NCI-H2196 treated with DMSO at 0.1 percent for 48 hours (cell line): ENCODE results near the gene EXTL1.
"Not testable (repeated sequence)": the region's sequence is repeated elsewhere in the genome, so short reads cannot be mapped to it uniquely, and the experiment has no call there.

ENCODE experiments used
- DNase-seq: peaks from one replicate; lab custom pipeline; 2025; ENCODE audit not compliant: unreplicated experiment; lab: John Stamatoyannopoulos, UW

EXTL1 gene, protein sequence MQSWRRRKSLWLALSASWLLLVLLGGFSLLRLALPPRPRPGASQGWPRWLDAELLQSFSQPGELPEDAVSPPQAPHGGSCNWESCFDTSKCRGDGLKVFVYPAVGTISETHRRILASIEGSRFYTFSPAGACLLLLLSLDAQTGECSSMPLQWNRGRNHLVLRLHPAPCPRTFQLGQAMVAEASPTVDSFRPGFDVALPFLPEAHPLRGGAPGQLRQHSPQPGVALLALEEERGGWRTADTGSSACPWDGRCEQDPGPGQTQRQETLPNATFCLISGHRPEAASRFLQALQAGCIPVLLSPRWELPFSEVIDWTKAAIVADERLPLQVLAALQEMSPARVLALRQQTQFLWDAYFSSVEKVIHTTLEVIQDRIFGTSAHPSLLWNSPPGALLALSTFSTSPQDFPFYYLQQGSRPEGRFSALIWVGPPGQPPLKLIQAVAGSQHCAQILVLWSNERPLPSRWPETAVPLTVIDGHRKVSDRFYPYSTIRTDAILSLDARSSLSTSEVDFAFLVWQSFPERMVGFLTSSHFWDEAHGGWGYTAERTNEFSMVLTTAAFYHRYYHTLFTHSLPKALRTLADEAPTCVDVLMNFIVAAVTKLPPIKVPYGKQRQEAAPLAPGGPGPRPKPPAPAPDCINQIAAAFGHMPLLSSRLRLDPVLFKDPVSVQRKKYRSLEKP

DNA sequence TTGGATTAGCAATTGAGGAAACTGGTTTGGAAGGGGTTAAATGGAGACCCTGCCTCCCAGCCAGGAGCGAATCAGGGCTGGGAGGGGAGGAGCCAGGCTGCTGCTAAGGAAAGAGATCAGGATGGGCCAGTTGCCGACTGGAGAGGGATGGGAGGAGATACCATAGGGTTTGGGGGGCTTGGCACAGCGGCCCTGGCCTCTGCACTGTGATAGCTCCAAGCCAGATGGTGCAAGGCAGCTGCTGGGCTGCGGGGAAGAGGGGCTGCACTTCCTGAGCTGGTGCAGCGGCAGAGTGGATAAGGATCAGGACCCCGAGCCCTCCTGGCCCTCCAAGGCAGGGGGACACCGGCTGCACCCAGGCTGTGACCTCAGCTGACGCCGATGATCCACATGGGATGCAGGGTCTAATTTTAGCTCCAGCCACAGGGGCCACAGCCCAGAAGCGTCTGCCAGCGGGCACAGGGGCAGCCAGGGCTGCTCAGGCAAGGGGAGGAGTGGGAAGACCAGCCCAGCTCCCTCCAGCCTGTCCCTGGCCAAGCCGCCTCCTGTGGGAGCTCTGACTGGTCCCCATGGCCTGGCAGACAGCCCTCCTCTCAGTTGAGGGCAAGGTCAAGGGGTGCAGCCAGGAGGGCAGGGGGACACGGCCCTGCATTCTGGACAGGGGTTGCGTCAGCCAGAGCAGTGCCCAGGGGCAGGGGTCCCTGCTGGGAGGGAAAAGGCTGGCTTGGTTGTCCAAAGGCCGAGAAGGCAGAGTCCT lies at the start of gene EXTL1:
Gene EXTL1, plus strand, starts transcription at position 129 of the 757 bp plus-strand sequence. CDS start 872 bp downstream, outside the sequence.
- no peak for DNase-seq

DNA sequence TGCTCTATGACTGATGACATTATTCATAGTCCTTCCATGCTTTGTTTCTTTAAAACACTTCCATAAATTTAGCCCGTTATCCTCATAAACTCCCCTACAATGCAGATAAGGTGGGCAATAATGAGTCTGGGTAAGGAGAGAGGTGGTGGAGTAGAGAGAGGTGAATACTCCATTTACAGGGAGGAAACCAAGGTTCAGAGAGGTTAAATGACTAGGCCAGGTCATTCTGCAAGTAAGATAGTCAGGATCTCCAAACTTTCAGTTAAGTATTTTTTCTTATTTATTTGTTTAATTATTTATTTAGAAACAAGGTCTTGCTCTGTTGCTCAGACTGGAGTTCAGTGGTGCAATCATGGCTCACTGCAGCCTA lies 49.8 kb upstream of the EXTL1 start:
- DNase-seq = no peak

DNA sequence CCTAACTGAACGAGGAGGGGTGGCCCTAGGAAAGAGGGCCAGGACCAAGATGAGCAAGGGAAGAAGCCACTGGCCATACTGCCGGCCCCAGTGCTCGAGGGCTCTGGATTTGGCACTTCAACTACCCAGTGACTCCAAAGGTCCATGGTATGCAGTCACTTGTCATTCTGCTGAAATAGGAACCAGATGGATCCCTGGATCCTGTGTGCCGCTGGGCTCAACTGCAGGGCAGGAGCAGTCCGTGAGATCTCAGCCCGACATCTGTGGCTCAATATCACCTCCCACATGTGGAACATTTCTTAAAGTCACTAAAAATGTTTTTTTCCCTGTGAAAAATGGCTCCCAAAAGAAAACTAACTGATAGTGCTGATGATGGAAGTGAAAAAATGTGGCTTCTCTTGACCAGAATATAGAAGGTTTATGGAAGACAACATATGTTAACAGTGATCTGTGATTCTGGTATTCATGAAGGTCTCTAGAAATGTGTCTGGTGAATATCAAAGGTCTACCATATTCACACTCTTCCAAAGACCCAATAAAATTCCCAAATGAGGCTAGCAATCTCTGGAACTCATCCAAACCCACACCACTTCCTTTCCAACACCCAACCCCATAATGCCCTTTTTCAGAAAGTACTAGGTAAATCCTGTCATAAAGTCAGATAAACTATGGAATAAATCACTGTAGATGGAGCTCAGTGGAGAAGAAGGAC lies 47.8 kb upstream of the EXTL1 start:
- no peak for DNase-seq

DNA sequence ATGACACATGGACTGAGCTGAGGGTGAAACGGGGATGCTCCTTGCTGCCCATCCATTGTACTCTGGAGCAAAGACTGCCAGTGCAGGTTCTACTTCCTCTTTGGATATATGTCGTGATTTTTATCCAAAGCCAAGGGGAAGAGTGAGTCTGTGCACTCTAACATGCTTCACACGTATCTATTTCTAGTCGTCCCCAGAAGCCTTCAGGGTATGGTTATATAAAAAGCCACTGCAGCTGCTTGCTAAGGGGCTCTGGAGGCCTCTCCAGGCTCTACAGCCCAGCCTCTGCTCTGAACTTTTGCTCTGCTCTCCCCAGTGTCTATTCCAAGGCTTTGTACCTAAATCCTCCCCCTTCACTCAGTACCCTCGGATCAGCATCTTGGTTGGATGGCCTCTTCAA lies 43.8 kb upstream of the EXTL1 start:
- DNase-seq = no peak

DNA sequence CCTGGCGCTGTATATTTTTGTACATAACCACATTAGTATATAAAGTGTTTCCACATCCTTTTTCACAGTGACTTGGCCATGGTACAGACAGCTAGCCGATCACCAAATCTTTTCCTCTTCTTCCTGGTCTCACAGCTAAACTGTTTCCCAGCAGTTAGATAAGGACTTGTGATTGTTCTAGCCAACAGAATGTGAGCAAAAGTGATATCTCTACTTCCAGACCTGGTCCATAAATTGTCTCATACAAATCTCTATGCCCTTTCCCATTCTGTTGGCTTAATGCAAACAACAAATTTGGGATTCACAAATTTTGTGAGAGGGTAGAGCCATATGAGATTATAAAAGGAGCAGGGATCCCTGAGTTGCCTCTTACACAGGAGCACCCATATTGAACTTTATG lies 43.2 kb upstream of the EXTL1 start:
- DNase-seq = no peak

DNA sequence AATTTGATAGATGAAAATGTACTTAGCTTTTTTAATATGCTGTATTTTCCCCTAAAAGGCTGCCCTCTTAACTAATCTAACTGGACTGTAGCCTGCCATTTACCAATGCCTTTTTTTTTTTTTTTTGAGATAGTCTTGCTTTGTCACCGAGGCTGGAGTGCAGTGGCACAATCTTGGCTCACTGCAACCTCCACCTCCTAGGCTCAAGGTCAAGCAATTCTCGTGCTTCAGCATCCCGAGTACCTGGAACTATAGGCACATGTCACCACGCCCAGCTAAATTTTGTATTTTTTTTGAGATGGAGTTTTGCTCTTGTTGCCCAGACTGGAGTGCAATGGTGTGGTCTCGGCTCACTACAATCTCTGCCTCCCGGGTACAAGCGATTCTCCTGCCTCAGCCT lies 42.4 kb upstream of the EXTL1 start:
- DNase-seq = no peak

DNA sequence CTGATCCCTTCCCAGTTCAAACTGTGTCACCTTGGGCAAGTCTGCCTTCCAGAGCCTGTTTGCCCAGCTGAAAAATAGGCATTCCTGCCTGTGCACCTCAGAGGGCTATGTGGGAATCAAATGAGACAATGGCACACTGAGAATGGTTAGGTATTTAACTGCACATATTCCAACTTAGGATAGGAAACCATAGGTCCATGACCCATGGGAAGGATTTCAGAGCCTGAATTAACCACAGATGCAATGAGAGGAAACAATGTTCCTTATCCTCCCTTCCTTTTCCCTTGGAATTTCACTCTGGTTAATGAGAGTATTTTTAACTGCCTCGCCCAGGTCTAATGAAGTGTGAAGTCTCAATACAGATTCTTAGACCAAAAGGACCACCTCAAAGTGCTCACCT lies 36.4 kb upstream of the EXTL1 start:
- DNase-seq = no peak

DNA sequence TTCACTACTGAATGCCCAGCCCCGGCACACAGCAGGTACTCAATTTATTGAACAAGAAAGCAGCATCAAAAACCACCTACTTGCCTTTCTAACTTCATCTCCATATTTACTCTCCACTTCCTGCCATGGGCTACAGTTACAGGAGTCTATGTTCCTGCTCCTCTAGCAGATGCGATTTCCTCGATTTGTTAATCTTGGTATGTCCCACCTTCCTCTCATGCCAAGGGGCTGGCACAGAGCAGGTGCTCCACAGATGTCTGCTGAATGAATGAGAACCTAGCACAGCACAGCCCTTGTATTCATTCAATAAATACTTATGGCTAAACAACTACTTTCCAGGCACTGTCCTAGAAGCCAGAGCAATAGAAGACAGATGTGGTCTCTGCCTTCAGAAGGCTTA lies 35.9 kb upstream of the EXTL1 start:
- DNase-seq = no peak

DNA sequence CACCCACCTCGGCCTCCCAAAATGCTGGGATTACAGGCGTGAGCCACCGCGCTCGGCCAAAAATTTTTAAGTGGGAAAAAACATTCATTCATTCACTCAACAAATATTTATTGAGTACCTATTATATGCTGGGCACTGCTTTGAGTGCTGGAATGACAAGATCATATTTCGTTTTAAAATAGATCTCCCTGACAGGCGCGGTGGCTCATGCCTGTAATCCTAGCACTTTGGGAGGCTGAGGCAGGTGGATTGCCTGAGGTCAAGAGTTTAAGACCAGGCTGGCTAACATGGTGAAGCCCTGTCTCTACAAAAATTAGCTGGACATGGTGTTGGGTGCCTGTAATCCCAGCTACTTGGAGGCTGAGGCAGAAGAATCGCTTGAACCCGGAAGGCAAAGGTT lies 34.8 kb upstream of the EXTL1 start:
- DNase-seq = not testable (repeated sequence)

DNA sequence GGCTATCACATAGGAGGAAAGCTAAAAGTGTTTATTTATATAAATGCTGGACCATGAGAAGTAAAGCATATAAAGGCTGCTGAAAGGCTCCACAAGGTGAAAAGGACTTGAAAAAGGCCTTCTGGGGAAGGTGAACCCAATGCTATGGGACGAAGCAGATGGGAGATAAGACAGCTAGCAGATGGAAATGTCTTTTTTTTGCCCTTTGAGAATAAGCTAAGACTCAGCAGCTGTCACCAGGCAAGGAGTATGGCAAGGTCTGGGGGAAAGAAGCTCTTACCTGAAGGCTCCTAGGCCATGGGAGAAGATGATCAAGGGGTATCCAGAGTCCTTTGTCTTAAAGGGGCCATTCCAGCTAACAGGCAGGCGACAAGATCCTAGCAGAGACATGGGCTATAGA lies 33.6 kb upstream of the EXTL1 start:
- no peak for DNase-seq

DNA sequence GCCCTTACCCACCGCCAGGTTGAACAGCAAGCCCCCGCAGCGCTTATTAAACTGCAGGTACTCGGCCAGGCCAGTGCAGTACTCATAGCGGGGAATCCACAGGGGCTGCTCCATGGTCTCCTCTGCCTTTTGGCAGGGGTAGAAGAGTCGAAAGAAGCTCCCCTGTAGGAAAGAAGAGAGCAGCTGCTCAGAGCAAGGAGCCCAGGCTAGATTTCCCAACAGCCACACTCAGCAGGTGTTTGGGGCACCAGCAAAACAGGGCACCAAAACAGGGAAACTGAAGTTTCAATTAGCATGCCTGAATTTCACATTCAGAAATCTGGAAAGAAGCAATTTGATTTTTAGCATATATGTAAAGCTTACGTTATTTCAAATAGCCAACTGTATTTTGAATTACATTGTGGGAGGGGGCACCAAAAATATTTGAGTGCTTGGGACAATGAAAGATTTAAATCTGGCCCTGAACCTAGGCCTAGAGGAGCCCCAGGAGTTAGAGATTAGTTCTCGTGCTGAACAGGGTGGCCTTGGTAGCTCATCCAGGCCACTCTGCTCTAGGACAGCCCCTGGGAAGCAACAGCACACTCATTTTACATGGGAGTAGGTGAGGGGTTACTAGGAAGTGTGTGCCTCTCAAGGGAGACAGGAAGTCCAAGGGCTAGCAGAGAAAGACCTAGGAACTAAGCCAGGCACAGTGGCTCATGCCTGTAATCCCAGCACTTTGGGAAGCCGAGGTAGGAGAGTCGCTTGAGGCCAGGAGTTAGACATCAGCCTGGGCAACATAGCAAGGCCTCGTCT lies 31.9 kb upstream of the EXTL1 start:
- no peak for DNase-seq

DNA sequence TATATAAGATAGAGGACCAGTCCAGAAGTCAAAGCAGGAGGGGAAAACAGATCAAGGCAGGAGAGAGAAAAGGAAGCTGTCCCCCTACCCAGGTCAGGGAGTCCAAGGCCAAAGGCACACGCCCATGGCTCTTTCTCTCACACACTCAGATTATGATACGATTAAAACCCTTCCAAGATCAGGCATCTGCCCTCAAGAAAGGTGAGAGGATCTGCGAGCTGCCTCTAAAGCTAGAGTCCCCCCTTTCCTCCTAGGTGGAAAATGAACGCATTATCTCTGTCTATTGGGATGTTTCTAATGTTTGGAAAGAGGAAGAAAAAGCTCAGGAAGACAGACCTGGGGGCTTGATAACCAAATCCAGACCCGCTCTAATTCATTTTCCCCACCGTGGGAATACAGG lies 31.3 kb upstream of the EXTL1 start:
- DNase-seq = no peak

DNA sequence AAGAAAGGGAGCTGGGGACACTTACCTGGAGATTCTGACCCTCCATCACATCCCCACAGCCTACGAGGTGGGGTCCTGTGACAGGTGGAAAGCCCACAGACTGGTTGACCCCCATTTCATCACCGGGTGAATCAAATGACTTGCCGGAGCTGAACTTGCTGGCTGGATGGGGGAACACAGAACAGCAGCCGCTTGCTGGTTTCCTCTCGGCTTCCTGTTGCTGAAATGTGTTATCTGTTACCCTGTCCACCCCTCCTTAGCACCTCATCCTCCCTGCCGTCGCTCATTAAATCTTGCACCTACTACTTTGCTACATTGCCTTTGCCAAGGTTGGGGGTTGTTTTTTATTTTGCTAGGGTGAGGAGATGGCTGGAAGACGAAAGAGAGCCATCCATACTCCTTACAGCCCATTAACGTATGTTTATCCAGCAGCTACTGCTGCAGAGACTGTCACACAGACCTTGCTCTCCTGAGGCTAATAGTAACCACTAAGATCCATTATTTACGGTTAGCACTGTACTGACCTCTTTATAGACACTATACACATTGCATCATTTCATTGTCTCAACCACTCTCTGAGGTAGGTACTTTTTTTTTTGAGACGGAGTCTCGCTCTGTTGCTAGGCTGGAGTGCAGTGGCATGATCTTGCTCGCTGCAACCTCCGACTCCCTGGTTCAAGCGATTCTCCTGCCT lies 30.7 kb upstream of the EXTL1 start:
- DNase-seq = no peak

DNA sequence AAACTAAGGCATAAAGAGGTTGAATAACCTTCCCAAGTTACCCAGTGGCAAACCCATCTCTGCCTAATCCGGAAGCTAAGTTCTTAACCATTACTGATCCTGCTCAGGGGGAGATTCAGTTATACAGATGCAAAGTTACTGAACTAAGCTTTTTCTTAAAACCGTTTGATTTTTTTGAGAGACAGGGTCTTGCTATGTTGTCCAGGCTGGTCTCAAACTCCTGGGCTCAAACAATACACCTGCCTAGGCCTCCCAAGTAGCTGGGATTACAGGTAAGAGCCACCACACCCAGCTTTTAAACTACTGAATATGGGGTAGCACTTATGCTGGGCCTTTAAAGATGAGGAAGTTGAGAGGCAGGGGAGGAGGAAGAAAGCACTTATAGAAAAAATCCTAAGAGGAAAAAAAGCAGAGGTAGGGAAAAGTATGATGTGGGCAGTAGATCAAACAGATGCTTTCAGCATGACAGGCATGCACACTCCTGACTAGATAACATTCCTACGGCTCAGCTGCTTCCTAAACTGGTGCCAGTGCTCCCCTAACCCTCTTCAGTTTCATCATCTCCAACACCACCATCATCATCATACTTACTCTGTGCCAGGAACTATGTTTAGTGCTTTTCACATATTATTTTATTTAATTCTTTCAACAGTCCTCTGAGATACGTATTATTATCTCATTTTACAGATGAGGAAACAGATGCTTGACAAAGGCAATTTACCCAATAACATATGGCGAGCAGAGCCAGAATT lies 29.5 kb upstream of the EXTL1 start:
- no peak for DNase-seq

DNA sequence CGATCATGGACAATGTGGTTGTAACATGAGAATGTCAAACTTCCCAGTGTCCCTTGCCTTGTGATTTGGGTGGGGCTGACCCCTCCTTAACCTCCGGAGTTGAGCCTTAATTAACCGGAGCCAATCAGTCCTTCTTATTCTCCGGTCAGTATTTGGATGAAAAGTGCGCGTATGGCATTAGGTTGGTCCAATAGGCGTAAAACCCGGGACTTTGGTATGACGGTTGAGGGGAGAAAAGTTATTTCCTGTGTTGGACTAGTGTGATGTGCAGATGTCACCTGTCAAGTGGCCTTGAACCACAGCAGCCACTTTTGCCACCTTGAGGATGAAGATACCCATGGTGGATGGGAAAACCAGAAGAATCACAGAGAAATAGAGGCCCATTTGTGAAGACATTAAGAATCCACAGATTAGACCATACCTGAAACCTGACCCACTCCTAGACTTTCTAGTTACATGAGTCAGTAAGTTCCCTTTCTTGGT lies 28.8 kb upstream of the EXTL1 start:
- no peak for DNase-seq

DNA sequence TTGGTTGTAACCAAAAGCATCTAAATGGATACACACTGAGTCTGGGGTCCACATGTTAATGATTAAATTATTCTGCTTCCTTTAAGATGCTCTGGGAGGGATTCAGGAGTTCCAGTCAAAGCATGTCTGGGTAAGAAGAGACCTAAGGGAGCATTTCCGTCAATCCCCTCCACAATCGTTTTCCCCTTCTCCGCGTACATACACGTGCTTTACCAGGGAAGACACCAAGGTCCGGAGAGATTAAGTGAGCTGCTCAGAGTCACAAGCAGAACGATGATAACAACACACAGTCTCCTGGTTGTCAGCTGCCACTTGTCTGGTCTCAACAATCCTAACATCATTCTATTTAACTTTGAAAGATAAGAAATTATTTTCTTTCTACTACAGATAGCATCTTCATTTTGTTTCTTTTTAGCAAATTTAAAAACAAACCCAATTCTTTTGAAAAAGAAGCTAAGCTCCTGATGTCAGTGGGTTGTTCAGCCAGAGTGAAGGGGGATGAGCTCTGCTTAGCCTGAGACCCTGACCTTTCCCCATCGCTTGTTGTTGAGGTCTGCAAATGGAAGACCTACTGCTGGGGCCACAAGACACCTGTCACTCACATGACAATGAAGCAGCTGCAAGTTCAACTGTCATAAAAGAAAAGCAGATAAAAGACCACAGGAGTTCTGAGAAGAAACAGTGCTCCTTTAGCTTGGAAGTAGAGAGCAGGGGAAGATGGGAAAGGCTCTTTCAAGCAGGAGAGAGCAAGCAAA lies 28.2 kb upstream of the EXTL1 start:
- DNase-seq = no peak

DNA sequence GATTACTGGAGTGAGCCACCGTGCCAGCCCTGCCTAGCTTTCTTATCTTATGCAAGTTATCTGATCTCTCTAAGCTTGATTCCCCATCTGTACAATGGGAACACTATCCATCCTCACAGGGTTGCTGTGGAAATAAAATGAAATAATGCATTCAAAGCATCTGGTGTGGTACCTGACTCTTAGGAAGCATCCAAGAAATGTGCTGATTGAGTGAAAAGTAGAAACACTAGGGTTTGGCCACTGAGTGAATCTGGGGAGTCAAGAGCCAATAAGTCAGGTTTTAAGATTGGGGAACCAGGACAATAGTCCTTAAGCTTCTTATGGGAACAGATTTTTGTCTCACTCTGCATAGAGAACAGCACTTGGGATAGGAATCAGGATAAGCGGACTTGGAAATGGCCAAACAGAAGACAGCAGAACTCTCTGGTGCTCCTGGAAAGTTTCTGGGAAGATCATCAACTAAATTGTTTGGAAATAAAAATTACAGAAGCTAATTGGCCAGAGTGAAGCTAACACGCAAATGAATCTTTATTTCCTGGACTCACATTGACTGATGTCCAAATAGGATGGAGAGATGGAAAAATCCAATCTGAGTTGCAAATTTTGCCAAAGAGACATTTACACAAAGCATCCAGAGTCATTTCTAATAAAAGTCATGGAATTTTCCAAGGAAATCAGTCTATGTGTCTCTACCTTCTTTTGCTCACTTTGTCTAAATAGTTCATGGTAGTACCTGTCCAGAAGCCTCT lies 27.0 kb upstream of the EXTL1 start:
- no peak for DNase-seq
